Measurements from ENCODE around the gene WDPCP.
"Not testable (repeated sequence)": the region's sequence is repeated elsewhere in the genome, so short reads cannot be mapped to it uniquely, and the experiment has no call there.

WDPCP gene

DNA sequence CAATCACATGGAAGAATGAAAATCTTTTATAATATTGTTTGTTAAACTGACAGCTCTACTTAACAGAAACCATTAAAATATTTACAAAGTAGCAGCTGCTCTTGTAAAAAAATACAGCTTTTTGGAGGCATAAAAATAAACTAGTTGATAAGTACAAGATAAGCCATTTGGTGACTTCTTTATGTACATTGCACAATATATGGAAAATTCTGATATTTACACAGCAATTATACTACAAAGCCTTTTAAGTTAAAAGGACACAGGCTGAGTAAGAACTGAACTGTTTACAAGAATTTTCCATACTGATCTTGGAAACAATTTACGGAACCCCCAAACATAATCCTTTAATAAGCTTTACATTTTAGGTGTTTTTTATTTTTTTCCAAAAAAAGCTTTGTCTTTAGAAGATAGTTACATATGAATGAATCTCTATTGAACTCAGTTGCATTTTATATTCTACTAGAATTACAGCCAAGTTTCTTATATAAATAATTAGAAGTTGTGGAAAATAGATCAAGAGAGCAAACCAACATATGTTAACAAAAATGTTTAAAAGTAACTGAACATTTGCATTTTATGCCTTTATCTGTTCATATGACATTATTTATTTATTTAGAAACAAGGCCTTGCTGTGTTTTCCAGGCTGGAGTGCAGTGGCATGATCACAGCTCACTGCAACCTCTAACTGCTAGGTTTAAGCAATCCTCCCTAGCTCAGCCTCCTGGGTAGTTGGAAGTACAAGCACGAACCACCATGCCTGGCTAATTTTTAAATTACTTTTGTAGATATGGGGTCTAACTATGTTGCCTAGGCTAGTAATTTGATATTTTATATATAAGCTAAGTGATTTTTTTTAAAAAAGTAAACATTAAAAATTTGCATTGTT is 395.1 kb downstream of the WDPCP start:
- no peak for DNase-seq

DNA sequence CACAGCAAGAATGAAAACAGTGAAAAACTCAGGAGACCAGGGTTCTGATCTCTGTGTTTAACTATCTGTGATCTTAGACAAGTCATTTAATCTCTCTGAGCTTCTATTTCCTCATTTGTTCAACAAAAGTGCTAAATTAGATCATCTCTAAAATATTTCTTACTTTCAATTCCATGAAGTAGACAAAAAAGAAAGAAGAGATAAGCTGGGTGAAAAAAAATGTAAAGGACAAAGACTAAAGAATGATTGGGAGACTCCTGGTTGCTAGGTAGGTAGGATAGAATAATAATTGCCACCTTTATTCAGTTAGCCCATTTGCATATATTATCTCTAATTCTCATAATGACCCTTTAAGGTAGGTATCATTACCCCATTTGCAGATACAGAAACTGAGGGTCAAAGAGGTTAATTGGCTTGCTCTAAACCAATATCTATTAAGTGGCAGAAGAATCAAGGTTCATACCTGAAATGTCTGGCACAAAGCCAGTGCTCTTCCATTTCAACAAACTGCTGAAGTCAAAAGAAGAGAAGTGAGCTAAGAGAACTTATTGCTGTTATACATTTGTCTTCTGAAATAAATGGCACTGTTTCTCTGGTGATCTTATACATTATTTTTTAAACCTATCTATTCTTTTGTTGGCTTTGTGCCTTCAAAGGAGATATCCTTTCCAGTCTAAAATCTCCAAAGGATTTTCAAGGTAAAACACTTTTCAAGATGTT is 395.9 kb downstream of the WDPCP start:
- DNase-seq: peak; percentile 41

DNA sequence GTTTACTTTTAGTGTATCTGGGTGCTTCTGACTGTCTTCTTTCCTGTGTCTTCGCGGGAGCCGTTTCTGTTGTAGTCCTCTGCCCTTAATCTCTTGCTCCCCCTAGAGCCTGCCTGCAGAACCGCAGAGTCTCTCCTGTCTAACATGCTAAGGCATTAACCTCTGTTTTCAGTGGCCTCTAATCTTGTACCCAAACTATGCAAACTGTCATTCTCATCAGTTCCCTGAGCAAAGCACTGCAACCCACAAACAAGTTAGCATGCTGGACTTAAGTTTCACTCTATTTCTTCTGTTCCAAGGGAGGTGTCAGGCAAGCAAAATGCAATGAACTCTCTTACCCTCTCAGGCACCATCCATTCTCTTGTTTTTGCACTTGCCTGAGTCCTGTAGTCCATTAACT is 399.3 kb downstream of the WDPCP start:
- peak; percentile 60 for DNase-seq

DNA sequence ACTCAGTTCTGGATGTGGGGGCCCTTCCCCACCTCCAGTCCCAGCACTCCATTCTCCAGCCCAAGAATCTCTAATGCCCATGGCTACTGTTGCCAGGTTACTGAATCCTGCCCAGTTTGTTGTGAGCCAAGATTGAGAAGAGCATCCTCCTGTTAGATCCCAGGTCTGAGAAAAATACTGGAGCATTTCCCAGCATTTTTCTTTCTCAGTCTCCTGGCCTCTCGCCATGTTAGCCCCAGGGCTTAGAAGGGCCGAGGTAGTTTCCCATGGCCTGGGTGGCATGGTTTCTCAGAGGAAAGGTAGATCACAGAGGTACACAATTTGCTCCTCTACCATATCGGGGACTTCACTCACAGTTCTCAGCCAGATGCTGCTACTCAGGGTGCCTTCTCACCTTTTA is 401.9 kb downstream of the WDPCP start:
- DNase-seq: no peak

DNA sequence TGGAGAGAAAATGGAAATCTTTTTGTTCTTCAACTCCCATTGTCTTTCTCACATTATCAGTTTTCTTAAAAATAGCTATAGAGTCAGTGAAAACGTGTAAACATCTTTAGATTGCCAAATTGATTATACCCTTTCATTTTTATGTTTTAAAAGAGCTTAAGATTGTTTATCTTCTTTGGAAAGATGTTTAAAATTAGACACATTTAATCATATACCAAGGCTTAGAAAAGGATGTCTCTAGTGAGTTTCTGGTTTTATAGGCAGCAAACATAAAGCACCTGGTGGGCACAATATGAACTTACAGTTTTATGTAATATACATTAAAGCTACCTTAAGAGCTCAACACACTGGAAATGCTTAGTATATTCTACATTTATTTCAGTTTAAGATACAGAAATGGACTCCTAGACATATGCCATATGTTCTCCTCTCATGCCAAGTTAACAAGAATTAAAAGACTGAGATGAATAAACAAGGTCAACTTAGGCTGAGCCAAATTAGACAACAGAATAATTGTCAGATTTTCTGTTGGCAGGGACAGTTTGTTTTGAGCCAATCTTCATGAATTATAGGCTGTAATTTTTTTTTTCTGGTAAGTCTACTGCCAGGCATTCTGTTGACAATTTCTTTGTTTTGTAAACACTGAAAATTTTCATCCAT is 425.0 kb downstream of the WDPCP start:
- DNase-seq: peak; percentile 30

DNA sequence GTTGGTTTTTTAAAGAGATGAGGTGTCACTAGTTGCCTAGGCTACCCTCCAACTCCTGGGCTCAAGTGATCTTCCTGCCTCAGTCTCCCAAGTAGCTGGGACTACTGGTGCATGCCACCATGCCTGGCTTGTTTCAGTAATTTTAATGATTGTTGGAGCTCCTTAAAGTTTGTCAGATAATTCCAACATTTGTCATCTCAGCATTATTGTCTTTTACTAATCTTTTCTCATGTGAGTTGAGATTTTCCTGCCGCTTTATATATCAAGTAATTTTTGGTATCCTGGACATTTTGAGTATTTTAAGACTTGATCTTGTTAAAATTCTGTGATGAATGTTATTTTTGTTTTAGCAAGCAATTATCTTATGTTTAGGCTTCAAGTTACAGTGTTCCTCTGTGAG is 429.0 kb downstream of the WDPCP start:
- no peak for DNase-seq

DNA sequence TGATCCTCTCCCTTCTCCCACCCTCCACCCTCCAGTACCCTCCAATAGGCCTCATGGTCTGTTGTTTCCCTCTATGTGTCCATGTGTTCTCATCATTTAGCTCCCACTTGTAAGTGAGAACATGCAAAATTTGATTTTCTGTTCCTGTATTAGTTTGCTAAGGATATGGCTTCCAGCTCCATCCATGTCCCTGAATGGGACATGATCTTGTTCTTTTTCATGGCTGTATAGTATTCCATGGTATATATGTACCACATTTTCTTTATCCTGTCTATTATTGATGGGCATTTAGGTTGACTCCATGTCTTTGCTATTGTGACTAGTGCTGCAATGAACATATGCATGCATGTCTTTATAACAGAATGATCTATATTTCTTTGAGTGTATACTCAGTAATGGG is 451.6 kb downstream of the WDPCP start:
- DNase-seq: not testable (repeated sequence)

DNA sequence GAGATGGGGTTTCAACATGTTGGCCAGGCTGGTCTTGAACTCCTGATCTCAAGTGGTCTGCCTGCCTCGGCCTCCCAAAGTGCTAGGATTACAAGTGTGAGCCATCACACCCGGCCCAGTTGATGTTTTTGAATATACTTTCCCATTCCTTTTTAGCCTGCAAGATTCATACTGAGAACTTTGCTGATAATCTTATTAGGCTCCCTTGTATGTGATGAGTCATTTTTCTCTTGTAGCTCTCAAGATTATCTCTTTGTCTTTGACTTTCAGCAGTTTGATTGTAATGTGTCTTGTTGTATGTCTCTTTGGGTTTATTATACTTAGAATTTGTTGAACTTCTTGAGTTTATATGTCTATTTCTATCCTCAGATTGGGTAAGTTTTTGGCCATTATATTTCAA is 456.3 kb downstream of the WDPCP start:
- DNase-seq: no peak

DNA sequence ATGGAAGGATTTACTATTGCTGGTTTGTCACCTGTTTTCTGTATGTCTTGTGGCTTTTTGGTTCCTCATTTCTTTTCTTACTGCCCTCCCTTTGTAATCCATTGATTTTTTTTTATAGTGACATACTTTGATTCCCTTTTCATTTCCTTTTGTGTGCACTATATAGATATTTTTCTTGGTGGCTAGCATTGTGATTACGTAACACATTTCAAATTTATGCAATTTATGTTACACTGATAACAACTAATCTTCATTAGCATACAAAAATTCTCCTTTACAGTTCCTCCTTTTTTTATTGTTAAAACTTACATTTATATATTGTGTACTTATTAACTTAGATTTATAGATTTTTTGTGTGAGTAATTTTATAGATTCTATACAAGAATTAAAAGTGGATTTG is 457.1 kb downstream of the WDPCP start:
- DNase-seq: no peak

DNA sequence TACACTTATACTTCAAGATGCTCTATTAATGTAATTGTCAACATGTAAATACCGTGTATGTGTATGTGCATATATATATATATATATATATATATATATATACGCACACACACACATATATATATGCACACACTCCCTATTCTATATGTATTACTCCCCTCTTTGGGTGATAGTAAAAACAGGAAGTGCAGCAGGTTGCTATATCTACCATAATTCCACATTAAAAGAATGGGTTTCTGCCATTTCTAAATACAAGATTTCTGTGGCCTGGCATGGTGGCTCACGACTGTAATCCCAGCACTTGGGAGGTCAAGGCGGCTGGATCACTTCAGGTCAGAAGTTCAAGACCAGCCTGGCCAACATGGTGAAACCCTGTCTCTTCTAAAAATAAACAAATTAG is 460.7 kb downstream of the WDPCP start:
- DNase-seq: no peak

DNA sequence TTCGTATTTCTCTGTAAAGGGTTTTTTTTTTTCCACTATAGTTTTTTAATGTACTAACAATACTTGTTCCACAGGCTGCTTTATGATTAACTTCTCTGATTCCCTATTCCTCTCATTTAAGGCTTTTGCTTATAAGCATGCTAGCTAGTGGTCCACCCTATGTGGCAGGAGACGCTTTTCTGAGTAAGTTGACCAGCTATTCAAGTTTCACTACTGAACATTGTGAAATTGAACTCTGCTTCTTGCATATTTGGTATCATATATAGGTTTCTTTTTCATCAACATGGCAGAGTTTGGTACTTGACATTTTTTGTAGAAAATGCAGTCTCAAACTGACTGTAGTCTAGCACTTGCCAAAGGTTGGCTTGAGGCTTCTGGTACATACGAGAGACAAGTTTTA is 463.4 kb downstream of the WDPCP start:
- DNase-seq: no peak

DNA sequence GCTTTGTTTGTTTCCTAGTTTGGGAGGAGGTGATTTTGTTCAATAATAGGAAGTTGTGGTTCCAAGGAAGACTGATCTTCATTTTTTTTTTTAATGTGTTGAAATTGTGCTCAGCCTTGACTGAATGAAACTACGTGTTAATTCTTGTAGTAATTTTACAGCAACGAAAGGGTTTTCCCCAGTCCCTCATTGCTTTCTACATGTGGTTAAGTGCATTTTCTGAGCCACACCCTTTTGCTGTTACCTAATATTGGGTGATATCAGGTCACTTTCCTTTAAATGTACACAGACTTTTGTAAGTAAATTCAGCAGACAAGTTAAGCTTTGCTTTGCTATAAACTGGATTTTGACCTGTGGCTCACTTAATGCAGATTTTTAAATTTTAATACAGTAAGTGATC is 464.1 kb downstream of the WDPCP start:
- DNase-seq: no peak

DNA sequence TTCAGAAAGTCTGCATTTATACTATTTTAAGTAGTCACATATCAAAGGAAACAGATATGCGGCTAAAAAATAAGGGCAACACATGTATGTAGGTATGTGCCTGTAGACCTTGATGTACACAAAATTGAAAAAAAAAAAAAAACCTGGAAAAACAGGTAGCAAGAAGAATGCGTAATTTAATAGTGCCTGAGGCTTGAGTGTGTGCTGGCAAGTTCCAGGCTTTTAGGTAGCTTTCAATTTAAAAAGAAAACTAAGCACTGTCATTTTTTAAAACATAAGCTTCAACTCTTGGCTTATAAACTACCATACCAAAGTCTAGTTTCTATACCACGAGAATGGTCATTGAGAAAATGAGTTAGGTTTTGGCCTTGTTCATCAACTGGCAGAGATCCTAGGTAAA is 465.4 kb downstream of the WDPCP start:
- DNase-seq: no peak

DNA sequence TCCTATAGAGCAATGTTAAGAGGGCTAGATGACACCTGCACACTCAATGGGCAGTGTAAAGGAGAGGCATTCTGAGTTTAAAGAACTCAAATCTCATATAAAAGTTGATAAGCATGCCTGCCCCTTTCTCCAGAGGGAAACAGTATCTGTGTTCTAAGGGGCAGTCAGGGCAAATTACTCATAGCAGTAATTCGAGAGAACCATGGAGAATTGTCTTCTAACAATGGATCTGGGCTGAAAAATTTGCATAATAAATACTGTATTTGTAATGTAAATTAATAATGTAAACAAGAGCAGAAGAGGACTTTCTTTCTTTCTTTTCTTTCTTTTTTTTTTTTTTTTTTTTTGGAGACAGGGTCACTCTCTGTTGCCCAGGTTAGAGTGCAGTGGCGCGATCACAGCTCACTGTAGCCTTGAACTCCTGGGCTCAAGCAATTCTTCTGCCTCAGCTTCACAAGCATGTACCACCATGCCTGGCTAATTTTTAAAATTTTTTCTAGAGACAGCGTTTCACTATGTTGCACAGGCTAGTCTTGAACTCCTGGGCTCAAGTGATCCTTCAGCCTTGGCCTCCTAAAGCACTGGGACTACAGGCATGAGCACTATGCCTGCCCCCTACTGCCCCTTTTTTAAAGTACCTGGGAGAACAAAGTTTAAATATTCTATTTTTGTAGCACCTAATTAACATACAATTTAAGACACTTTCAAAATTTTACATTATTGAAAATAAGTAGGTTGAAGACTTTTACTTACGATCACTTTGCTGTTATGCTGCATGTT is 467.0 kb downstream of the WDPCP start:
- no peak for DNase-seq

DNA sequence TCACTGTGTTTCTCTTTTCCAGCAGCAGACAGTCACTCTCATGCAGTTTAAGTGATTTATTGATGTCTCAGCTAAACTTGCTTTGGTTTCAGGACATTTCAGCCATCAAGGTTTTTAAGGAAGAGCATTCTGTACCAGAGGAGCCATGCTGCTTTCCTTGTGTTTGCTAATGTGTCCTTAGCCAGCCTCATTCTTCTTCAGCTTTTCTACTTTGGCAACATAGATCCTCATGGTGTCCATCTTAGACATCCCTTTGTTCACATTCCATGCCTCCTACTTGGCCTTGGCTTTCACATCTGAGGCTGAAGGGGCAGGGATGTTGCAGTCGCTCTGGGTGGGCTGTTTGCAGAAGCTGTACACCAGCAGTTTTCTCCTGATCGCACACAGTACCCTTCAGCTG is 469.5 kb downstream of the WDPCP start:
- no peak for DNase-seq

DNA sequence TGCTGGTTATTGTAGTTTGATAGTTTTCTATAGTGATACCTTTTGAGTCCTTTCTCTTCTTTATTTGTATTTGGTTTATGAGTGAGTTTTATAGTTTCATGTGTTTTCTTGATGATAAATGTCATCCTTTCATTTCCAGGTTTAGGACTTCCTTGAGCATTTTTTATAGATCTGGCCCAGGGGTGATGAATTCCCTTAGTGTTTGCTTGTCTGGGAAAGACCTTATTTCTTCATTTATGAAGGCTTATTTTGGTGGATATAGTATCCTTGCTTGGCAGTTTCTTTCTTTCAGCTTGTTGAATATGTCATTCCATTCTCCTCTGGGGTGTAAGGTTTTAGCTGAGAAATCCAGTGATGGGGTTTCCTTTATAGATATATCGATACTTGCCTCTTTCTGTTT is 483.8 kb downstream of the WDPCP start:
- no peak for DNase-seq

DNA sequence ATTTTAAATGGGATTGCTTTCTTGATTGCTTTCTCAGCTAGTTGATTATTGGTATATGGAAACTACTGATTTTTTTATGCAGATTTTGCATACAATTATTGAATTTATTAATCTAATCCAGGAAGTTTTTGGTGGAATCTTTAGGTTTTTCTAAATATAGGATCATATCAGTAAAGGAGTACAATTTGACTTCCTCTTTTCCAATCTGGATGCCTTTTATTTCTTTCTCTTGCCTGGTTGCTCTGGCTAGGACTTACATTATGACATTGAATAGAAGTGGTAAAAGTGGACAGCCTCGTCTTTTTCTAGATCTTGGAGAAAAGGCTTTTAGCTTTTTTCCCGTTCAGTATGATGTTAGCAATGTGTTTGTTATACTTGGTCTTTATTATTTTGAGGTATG is 486.3 kb downstream of the WDPCP start:
- DNase-seq: no peak

DNA sequence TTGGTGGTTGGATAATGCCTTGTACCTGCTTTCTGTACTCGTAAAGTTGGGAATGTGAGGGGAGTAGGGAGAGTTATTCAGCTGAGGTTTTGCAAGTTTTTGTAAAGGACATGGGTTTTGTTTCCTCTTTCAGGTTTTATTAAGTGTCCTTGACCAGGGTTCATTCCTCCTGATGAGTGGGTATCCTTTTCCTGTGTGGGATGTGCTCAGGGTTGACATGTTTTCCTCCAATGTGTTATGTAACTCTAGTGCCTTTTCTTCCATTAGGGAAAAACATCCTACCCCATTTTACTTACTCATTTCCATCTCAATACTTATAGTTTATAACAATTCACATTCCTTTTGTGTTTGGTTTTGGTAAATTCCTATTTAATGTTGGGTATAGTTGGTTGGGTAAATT is 489.2 kb downstream of the WDPCP start:
- DNase-seq: no peak

DNA sequence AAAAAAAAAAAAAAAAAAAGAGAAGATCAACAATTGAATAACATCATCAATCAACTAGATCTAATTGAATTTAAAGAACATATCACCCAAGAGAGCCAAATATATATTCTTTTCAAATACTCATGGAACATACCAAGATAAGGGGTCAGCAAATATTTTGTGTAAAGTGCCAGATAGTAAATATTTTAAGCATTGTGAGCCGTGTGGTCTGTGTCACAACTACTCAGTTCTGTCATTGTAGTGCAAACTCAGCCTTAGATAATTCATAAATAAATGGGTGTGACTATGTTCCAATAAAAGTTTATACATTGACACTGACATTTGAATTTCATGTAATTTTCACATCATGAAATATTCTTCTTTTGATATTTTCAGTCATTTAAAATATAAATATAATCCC is 491.8 kb downstream of the WDPCP start:
- DNase-seq: no peak

DNA sequence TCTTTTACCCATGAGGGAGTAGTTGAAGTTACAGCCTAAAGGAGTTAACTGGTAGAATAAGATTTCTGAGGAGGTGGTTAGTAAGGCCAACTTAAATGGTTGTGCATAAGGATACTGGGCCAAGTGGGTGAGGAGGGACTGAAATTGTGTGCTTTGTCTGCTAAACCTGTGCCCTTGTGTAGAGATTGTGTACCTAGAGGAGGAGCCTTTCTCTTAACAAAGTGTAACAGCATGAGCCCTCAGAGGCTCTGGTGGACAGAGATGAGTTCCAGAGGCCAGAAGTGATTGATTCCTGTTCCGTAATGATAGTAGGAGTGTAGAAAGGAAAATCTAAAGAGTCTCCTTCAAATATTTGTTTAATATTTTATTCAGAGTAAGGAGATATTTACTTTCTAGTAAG is 494.8 kb downstream of the WDPCP start:
- DNase-seq: no peak

DNA sequence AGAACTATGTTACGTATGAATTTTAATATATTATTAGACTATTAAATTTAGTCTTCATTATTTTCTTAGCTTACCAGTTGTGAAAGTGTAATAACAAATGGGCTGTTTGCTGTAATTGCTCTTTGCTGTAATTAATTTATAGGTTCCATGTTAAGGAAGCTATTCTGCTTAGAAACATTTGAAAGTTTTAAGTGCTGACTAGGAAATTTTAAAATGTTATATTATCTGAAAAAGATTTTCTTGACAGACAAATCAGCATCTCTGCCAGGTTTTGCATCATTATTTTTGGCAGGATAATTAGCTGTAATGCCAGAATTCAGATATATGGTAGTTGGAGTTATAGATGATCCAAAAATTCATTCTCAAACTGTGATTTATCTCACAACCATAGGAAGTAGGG is 495.4 kb downstream of the WDPCP start:
- no peak for DNase-seq

DNA sequence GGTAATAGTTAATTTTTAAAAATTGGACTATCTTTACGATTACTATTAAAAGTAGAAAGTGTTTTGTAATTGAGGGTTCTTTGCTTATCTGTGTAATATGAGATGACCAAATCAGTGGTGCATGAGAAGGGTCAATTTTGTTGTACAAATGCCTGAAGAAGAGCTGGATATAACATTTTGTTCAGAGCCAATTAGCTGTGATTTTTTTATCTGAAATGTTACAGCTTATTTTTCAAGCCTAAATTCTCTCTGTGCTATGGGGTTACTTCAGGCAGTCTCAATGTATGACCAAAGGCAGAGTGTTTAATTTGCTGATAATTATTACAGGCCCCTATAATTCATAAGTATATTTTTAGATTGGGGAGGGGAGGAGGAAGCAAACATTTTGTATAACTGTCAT is 495.9 kb downstream of the WDPCP start:
- DNase-seq: no peak

DNA sequence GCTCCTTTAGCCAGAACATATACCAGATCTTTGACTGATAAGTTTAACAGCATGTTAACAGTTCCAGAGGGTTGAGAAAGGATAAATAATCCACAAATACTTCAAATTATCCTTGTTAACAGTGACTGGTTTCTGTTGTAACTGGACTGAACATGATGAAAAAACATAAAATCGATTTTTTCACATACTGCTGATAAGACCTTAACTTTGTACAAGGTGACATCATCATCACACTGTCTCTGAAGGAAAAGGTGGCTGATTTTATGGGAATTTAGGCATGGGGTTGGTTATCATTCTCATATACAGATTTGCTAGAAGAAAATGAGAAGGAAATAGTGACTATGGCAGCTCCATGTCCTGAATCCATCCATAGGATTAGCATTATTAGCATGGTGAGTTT is 501.6 kb downstream of the WDPCP start:
- DNase-seq: no peak

Data from NCI-H2171 treated with DMSO at 0.1 percent for 48 hours (cell line).